HL-60 (cell line): ENCODE measurements around the gene ATP6V1E1.

ENCODE experiments used
- DNase-seq, 2 experiments: peaks; one replicate each; pipeline ENCODE4 v3.0.0-alpha.2; 2010 to 2020; ENCODE audit warnings: low read depth in 1 of 2, low spot score in 1 of 2
- H3K27ac ChIP-seq: fragments of 250-450 bp; sonication (Bioruptor Pico); replicated peaks from 2 replicates; pipeline ENCODE4 v1.5.1; 2020; ENCODE audit warnings: mild to moderate bottlenecking, moderate library complexity
- H3K27me3 ChIP-seq: fragments of 250-450 bp; sonication (Bioruptor Pico); 2 replicates; pipeline ENCODE4 v1.5.1; 2021; ENCODE audit warnings: mild to moderate bottlenecking, moderate library complexity; ENCODE audit not compliant: insufficient read depth, poor library complexity, severe bottlenecking
- H3K4me3 ChIP-seq: replicated peaks from 2 replicates; pipeline ENCODE4 v1.5.1; 2011; ENCODE audit warnings: mild to moderate bottlenecking, control low read depth, low read length; ENCODE audit not compliant: insufficient read depth
- GABPA ChIP-seq: IDR thresholded peaks from 2 replicates; pipeline ENCODE4 v1.6.1; 2012; ENCODE audit warnings: low read depth
- POLR2AphosphoS5 ChIP-seq: IDR thresholded peaks from 2 replicates; pipeline ENCODE4 v1.6.1; 2012; ENCODE audit warnings: low read depth
- SPI1 ChIP-seq: IDR thresholded peaks from 2 replicates; pipeline ENCODE4 v1.6.1; 2012; ENCODE audit warnings: low read depth, mild to moderate bottlenecking, borderline replicate concordance
- TF ChIP-seq, protein P1 (sequence below): IDR thresholded peaks from one replicate; pipeline ENCODE4 v1.5.1; 2011; ENCODE audit warnings: low read length, control low read depth, inconsistent platforms; ENCODE audit not compliant: insufficient read depth
- TF ChIP-seq, protein P2 (sequence below): IDR thresholded peaks from 2 replicates; pipeline ENCODE4 v1.6.1; 2012; ENCODE audit warnings: low read depth; ENCODE audit not compliant: insufficient replicate concordance

ATP6V1E1 gene

DNA sequence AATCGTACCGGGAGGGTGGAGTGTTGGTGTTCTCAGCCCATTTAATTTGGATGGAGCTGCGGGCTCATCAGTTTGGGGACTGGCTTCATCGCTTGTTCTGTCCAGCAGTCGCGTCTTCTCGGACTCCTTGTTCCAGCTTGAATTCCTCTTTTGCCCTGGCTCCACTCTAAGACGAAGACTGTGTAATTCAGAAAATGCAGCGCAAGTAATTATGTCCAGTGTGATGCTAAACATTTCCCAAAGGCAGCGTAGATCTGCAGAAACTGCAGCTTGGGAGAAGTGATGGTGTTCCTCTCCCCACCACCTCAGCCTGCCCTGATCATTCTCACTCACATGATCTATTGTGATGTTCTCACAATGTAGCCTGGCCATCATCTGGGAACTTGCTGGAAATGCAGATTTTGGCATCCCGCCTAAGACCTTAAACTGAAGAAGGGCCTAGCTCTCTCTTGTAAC, 64.6 kb downstream of the ATP6V1E1 start:
- Histone ChIP-seq H3K27me3 (no peaks in the 10 kb centered on the region), H3K4me3 (no peak overlapping the region), H3K27ac (no peak overlapping the region)
- TF ChIP-seq, protein P1, sequence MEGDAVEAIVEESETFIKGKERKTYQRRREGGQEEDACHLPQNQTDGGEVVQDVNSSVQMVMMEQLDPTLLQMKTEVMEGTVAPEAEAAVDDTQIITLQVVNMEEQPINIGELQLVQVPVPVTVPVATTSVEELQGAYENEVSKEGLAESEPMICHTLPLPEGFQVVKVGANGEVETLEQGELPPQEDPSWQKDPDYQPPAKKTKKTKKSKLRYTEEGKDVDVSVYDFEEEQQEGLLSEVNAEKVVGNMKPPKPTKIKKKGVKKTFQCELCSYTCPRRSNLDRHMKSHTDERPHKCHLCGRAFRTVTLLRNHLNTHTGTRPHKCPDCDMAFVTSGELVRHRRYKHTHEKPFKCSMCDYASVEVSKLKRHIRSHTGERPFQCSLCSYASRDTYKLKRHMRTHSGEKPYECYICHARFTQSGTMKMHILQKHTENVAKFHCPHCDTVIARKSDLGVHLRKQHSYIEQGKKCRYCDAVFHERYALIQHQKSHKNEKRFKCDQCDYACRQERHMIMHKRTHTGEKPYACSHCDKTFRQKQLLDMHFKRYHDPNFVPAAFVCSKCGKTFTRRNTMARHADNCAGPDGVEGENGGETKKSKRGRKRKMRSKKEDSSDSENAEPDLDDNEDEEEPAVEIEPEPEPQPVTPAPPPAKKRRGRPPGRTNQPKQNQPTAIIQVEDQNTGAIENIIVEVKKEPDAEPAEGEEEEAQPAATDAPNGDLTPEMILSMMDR, result no peak
- TF ChIP-seq POLR2AphosphoS5 (no peak), GABPA (no peak)
- no peak for DNase-seq

DNA sequence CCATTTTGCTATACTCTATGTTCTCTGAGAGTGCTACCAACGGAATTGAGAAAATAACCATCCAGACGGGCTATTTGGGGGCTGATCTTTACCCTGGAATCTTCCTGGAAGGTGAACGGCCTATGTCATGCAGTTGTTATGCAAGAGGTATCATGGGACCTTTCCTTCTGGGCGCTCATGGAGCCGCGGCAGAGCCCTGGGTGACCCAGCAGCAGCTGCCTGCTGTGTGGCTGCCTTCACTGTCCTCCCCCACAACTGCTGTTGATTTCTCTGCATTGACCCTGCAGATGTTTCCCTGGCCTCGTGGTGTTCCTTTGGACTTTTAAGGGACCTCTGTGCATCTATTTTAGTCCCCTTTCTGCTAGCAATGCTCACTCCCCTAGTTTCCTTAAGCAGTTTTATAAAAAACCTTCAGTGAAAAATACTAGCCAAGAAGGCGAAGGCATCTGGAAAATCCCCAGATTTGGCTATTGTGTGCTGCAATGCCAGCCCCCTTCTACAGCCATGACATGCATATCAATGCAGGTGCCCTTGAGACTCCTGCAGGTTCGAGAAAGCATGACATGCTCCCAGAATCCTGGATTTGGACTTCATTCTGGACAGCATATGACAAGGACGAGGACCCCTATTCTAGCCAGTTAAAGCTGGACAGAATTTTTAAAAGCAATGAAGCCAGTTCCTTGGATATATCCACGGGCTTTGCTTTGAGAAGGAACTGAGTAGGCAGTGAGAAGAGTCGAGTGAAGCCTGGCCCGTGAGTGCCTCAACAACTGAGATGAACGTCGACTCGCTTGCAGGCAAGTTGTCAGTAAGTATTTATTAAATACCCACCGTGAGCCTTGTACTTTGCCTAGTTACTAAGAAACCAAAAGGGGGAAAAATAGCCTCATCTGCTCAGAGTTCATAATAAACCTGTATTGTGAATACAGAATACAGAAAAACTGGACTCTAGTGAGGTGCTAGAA, 65.4 kb downstream of the ATP6V1E1 start, which contains the start of gene SLC25A18:
SLC25A18 (plus strand) TSS at position 593 of the 965 bp plus-strand sequence. CDS start 16,447 bp downstream, outside the sequence.
- DNase-seq, result peak in 1 of 2 experiments; percentile 14
- TF ChIP-seq, protein P2, sequence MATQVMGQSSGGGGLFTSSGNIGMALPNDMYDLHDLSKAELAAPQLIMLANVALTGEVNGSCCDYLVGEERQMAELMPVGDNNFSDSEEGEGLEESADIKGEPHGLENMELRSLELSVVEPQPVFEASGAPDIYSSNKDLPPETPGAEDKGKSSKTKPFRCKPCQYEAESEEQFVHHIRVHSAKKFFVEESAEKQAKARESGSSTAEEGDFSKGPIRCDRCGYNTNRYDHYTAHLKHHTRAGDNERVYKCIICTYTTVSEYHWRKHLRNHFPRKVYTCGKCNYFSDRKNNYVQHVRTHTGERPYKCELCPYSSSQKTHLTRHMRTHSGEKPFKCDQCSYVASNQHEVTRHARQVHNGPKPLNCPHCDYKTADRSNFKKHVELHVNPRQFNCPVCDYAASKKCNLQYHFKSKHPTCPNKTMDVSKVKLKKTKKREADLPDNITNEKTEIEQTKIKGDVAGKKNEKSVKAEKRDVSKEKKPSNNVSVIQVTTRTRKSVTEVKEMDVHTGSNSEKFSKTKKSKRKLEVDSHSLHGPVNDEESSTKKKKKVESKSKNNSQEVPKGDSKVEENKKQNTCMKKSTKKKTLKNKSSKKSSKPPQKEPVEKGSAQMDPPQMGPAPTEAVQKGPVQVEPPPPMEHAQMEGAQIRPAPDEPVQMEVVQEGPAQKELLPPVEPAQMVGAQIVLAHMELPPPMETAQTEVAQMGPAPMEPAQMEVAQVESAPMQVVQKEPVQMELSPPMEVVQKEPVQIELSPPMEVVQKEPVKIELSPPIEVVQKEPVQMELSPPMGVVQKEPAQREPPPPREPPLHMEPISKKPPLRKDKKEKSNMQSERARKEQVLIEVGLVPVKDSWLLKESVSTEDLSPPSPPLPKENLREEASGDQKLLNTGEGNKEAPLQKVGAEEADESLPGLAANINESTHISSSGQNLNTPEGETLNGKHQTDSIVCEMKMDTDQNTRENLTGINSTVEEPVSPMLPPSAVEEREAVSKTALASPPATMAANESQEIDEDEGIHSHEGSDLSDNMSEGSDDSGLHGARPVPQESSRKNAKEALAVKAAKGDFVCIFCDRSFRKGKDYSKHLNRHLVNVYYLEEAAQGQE, result no peak
- TF ChIP-seq, protein P1, result no peak
- no peak for TF ChIP-seq GABPA
- no peak for TF ChIP-seq POLR2AphosphoS5
- TF ChIP-seq SPI1, result no peak
- Histone ChIP-seq H3K27ac (no peak within 1 kb of the TSS), H3K27me3 (no peaks in the 10 kb centered on the region), H3K4me3 (no peak within 1 kb of the TSS)

DNA sequence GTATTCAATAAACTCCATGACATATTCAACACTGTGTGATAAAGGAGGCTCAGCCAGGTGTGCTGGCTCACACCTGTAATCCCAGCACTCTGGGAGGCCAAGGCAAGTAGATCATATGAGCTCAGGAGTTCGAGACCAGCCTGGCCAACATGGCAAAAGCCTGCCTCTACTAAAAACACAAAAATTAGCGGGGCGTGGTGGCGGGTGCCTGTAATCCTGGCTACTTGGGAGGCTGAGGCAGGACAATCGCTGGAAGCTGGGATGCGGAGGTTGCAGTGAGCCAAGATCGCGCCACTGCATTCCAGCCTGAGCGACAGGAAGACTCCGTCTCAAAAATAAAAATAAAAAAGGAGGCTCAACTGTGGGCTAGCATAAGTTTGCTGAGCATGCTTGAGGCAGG, 69.4 kb downstream of the ATP6V1E1 start:
- H3K4me3 ChIP-seq, result no peak overlapping the region
- H3K27me3 ChIP-seq, result no peaks in the 10 kb centered on the region
- no peak overlapping the region for H3K27ac ChIP-seq
- TF ChIP-seq, protein P1, result no peak
- TF ChIP-seq SPI1 (no peak), POLR2AphosphoS5 (no peak)
- TF ChIP-seq, protein P2, result no peak
- no peak for DNase-seq

DNA sequence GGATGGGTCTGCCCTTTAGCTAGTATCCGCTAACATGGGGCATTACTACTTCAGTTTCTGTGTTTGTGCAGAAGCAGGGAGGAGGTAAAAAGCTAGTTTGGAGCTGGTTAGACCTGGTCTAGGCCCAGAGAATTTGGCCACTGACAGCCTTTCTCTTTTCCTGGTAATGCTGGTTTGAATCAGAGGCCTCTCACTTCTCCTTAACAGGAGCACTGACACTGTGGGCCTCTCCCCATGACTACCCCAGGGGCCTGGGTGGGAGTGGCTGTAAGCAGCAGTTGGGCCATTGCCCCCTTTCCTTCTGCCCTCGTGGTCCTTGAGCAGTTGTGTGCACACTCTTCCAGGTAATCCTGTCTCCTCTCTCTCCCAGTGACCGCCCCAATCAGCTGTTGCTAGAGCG, 73.7 kb downstream of the ATP6V1E1 start:
- Histone ChIP-seq H3K27ac (no peak overlapping the region), H3K4me3 (no peak overlapping the region), H3K27me3 (no peaks in the 10 kb centered on the region)
- TF ChIP-seq, protein P2, result no peak
- TF ChIP-seq, protein P1, result no peak
- TF ChIP-seq GABPA (no peak), POLR2AphosphoS5 (no peak), SPI1 (no peak)
- DNase-seq, result no peak
